Nephron (organoid): ENCODE measurements around the gene SARS2.

Experiments
- H3K27ac Mint-ChIP-seq, 3 experiments: 2 replicates each; pipeline ENCODE4 v1.8.0; 2020; ENCODE audit warnings: mixed read lengths in 3 of 3, mild to moderate bottlenecking in 2 of 3, moderate library complexity in 1 of 3
- H3K27me3 Mint-ChIP-seq: 2 replicates; pipeline ENCODE4 v1.8.0; 2021; ENCODE audit warnings: low read depth, mild to moderate bottlenecking, moderate library complexity, mixed read lengths
- H3K36me3 Mint-ChIP-seq: 2 replicates; pipeline ENCODE4 v1.8.0; 2020; ENCODE audit warnings: low read depth, mixed read lengths
- H3K4me1 Mint-ChIP-seq: 2 replicates; pipeline ENCODE4 v1.8.0; 2020; ENCODE audit warnings: mixed read lengths
- H3K4me3 Mint-ChIP-seq, 3 experiments: 2 replicates each; pipeline ENCODE4 v1.8.0; 2020; ENCODE audit warnings: mild to moderate bottlenecking in 3 of 3, mixed read lengths in 3 of 3, moderate library complexity in 2 of 3
- H3K9me3 Mint-ChIP-seq: 2 replicates; pipeline ENCODE4 v1.8.0; 2020; ENCODE audit warnings: mixed read lengths
- TF ChIP-seq, protein P1 (sequence below), 3 experiments: fragments of 200-600 bp; sonication (generic); IDR thresholded peaks; one replicate each; pipeline ENCODE4 v1.5.0; 2021; ENCODE audit warnings: antibody characterized with exemption in 3 of 3; ENCODE audit not compliant: unreplicated experiment in 3 of 3

SARS2 gene

GRCh38 chr19:38921420-38922274 is 8.9 kb downstream of the SARS2 start:
- H3K4me1 Mint-ChIP-seq, result peaks cover 4% of the 10 kb centered on the region
- H3K27ac Mint-ChIP-seq, result no peak overlapping the region
- TF ChIP-seq, protein P1, sequence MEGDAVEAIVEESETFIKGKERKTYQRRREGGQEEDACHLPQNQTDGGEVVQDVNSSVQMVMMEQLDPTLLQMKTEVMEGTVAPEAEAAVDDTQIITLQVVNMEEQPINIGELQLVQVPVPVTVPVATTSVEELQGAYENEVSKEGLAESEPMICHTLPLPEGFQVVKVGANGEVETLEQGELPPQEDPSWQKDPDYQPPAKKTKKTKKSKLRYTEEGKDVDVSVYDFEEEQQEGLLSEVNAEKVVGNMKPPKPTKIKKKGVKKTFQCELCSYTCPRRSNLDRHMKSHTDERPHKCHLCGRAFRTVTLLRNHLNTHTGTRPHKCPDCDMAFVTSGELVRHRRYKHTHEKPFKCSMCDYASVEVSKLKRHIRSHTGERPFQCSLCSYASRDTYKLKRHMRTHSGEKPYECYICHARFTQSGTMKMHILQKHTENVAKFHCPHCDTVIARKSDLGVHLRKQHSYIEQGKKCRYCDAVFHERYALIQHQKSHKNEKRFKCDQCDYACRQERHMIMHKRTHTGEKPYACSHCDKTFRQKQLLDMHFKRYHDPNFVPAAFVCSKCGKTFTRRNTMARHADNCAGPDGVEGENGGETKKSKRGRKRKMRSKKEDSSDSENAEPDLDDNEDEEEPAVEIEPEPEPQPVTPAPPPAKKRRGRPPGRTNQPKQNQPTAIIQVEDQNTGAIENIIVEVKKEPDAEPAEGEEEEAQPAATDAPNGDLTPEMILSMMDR (IDR thresholded peaks at IDR 0.05; ENCODE audit: unreplicated experiment in 3 of 3), result no peak
- H3K27me3 Mint-ChIP-seq, result no peaks in the 10 kb centered on the region
- no peaks in the 10 kb centered on the region for H3K9me3 Mint-ChIP-seq
- peaks cover 26% of the 10 kb centered on the region for H3K36me3 Mint-ChIP-seq
- H3K4me3 Mint-ChIP-seq, result no peak overlapping the region

DNA sequence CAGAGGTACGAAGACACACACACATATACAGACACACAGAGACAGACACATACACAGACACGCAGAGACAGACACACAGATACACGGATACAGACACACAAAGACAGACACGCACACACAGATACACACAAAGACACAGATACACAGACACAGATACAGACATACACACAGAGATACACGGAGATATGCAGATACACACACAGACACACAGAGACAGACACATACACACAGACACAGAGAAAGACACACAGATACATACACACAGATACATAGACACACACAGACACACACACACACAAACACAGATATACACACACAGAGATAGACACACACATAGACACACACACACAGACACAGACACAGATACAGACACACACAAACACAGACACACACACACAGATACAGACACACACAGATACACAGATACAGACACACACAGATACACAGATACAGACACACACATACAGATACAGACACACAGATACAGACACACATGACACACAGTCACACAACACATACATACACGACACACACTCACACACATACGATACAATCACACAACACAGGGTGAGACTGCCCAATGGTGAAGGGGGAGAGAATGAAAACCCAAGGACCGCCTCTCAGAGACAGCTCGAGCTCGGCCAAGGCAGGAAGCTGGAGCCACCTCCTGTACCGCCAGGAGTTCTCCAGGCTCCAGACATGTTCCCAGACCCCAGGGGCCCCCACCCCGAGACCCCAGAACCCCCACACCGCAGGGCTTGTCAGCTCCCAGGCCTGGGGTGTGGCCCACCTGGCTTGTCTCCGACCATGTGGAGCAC is 9.8 kb downstream of the SARS2 start:
- TF ChIP-seq, protein P1 (IDR thresholded peaks at IDR 0.05; ENCODE audit: unreplicated experiment in 3 of 3), result no peak
- Mint-ChIP-seq H3K36me3 (peaks cover 26% of the 10 kb centered on the region), H3K4me3 (no peak overlapping the region), H3K27ac (no peak overlapping the region), H3K4me1 (peaks cover 4% of the 10 kb centered on the region), H3K9me3 (no peaks in the 10 kb centered on the region), H3K27me3 (no peaks in the 10 kb centered on the region)

DNA sequence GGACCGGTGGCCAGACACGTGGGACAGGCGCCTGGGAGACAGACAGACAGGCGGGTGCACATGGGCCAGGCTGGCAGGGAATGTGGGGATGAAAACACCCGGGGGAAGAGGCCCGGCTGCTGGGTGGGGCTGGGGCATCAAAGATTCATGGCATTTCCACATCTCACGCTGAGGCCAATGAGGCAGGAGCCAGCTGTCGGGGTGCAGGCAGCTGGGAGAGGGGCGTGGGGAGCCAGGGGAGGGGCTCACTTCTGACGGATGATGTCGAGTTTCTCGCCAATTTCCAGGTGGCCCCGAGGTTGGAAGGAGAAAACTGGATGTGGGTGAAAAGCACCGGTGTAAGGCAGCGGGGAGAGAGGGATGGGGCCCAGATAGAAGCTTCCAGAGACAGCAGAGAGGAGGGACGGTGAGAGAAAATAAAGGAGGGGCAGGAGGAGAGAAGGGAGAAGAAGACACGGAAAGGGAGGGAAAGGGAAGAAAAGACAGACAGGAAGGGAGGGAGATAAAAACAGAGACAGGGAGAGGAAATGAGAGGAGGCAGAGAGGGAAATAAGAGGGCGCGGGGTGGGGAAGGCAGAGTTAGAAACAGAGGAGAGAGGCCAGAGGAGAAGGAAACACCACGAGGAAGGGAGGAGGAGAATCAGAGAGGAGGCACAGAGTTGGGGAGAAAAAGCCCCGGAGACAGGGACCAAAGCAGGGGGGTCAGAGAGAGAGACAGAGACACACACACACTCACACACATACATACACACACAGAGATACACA is 10.5 kb downstream of the SARS2 start:
- Mint-ChIP-seq H3K27me3 (no peaks in the 10 kb centered on the region), H3K36me3 (peaks cover 21% of the 10 kb centered on the region), H3K9me3 (no peaks in the 10 kb centered on the region), H3K27ac (peak overlapping the region in 1 of 3 experiments; percentile 2), H3K4me3 (no peak overlapping the region), H3K4me1 (peaks cover 4% of the 10 kb centered on the region)
- TF ChIP-seq, protein P1 (IDR thresholded peaks at IDR 0.05; ENCODE audit: unreplicated experiment in 3 of 3), result no peak

- no peaks in the 10 kb centered on the region for H3K27me3 Mint-ChIP-seq
- H3K4me1 Mint-ChIP-seq, result peaks cover 4% of the 10 kb centered on the region
- H3K36me3 Mint-ChIP-seq, result peaks cover 12% of the 10 kb centered on the region
- H3K9me3 Mint-ChIP-seq, result no peaks in the 10 kb centered on the region
- H3K27ac Mint-ChIP-seq, result no peak overlapping the region
- H3K4me3 Mint-ChIP-seq, result no peak overlapping the region
- TF ChIP-seq, protein P1 (IDR thresholded peaks at IDR 0.05; ENCODE audit: unreplicated experiment in 3 of 3), result no peak
Observed at GRCh38 chr19:38918526-38918925, 12.0 kb downstream of the SARS2 start.

- Mint-ChIP-seq H3K9me3 (no peaks in the 10 kb centered on the region), H3K27me3 (no peaks in the 10 kb centered on the region), H3K4me1 (peaks cover 6% of the 10 kb centered on the region), H3K27ac (peak overlapping the region in 1 of 3 experiments; percentile 22), H3K4me3 (no peak overlapping the region), H3K36me3 (peaks cover 12% of the 10 kb centered on the region)
- TF ChIP-seq, protein P1 (IDR thresholded peaks at IDR 0.05; ENCODE audit: unreplicated experiment in 3 of 3), result no peak
Observed at GRCh38 chr19:38917921-38918491, 12.6 kb downstream of the SARS2 start.
